CD4-positive, CD25-positive, alpha-beta regulatory T cell (primary cell): ENCODE results near the gene TBC1D22A. TPM values are rescaled to one million over a fixed set of nuclear protein-coding genes. Genes with fewer than 3 reads are reported as not detected.

Source experiments
- ATAC-seq, 2 donors: fragments of 150-1000 bp; cut with Tn5 transposase; one replicate each; pipeline ENCODE4 v1.10.0; 2021; ENCODE audit warnings: low read depth in 2 of 2, moderate number of reproducible peaks in 2 of 2, moderate library complexity in 1 of 2
- DNase-seq, 3 donors: peaks; one replicate each; pipeline versions ENCODE4 v3.0.0 to v3.0.0-alpha.2; 2012 to 2022; ENCODE audit warnings: mixed read lengths in 1 of 3
- H3K27ac ChIP-seq: one replicate; pipeline ENCODE4 v1.7.0; 2013; ENCODE audit warnings: mild to moderate bottlenecking, low read length; ENCODE audit not compliant: insufficient read depth, poor library complexity, severe bottlenecking
- H3K27me3 ChIP-seq: one replicate; pipeline ENCODE4 v1.7.0; 2013; ENCODE audit warnings: low read length; ENCODE audit not compliant: control insufficient read depth, insufficient read depth
- H3K36me3 ChIP-seq: one replicate; pipeline ENCODE4 v1.7.0; 2013; ENCODE audit warnings: mild to moderate bottlenecking, low read length, moderate library complexity; ENCODE audit not compliant: control insufficient read depth, insufficient read depth
- H3K4me1 ChIP-seq: 2 replicates; pipeline ENCODE4 v1.7.0; 2013; ENCODE audit warnings: mild to moderate bottlenecking, low read length; ENCODE audit not compliant: insufficient read depth, control insufficient read depth, poor library complexity, severe bottlenecking
- H3K4me3 ChIP-seq: one replicate; pipeline ENCODE4 v1.7.0; 2013; ENCODE audit warnings: low read depth, mild to moderate bottlenecking, low read length, moderate library complexity
- H3K9me3 ChIP-seq, 2 experiments: 1 replicate in 1 of 2; 2 replicates in 1 of 2; pipeline ENCODE4 v1.7.0; 2013; ENCODE audit warnings: low read length in 2 of 2, mild to moderate bottlenecking in 1 of 2, moderate library complexity in 1 of 2; ENCODE audit not compliant: control insufficient read depth in 2 of 2
- H3K27ac Mint-ChIP-seq, 3 donors: one replicate each; pipeline ENCODE4 v1.8.0; 2020 to 2022; ENCODE audit warnings: mild to moderate bottlenecking in 3 of 3, mixed read lengths in 3 of 3, moderate library complexity in 2 of 3
- H3K27me3 Mint-ChIP-seq: one replicate; pipeline ENCODE4 v1.8.0; 2022; ENCODE audit warnings: mild to moderate bottlenecking, mixed read lengths
- H3K36me3 Mint-ChIP-seq: one replicate; pipeline ENCODE4 v1.8.0; 2020; ENCODE audit warnings: mixed read lengths
- H3K4me1 Mint-ChIP-seq, 4 donors: one replicate each; pipeline ENCODE4 v1.8.0; 2020 to 2022; ENCODE audit warnings: mixed read lengths in 4 of 4, mild to moderate bottlenecking in 1 of 4
- H3K4me3 Mint-ChIP-seq, 4 donors: one replicate each; pipeline ENCODE4 v1.8.0; 2020 to 2022; ENCODE audit warnings: mild to moderate bottlenecking in 4 of 4, mixed read lengths in 4 of 4, moderate library complexity in 3 of 4
- H3K9me3 Mint-ChIP-seq, 7 donors: one replicate each; pipeline ENCODE4 v1.8.0; 2020 to 2022; ENCODE audit warnings: mixed read lengths in 7 of 7, mild to moderate bottlenecking in 3 of 7, moderate library complexity in 2 of 7
- polyA plus RNA-seq, 4 donors: library from polyadenylated mRNA; unstranded; fragments of 300-500 nt; fragmentation: Illumina TruSeq; gene quantifications; one replicate each; pipeline ENCODE4 v1.2.3, GENCODE V29; 2021
- total RNA-seq: library from RNA; stranded (reverse); gene quantifications from one replicate; pipeline ENCODE4 v1.2.3, GENCODE V29; 2022

The TBC1D22A gene
- total and polyA plus RNA-seq, 5 donors from 2014 or later: 19.8 to 42.5 (median 24.3) TPM

GRCh38 chr22:46823654-46824053, 61.2 kb downstream of the TBC1D22A start:
- no peak for ATAC-seq
- Histone ChIP-seq H3K27ac (no peak overlapping the region), H3K36me3 (peaks cover 13% of the 10 kb centered on the region), H3K9me3 (no peaks in the 10 kb centered on the region), H3K4me1 (no peaks in the 10 kb centered on the region), H3K27me3 (no peaks in the 10 kb centered on the region), H3K4me3 (no peak overlapping the region)
- H3K36me3 Mint-ChIP-seq: peaks cover 57% of the 10 kb centered on the region
- peaks cover 23 to 61% (median 36%) of the 10 kb centered on the region in 4 donors for H3K4me1 Mint-ChIP-seq
- H3K27ac Mint-ChIP-seq: no peak overlapping the region
- peaks cover 0 to 4% (median 0%) of the 10 kb centered on the region in 7 donors for H3K9me3 Mint-ChIP-seq
- no peaks in the 10 kb centered on the region for H3K27me3 Mint-ChIP-seq
- H3K4me3 Mint-ChIP-seq: no peak overlapping the region
- no peak for DNase-seq

DNA sequence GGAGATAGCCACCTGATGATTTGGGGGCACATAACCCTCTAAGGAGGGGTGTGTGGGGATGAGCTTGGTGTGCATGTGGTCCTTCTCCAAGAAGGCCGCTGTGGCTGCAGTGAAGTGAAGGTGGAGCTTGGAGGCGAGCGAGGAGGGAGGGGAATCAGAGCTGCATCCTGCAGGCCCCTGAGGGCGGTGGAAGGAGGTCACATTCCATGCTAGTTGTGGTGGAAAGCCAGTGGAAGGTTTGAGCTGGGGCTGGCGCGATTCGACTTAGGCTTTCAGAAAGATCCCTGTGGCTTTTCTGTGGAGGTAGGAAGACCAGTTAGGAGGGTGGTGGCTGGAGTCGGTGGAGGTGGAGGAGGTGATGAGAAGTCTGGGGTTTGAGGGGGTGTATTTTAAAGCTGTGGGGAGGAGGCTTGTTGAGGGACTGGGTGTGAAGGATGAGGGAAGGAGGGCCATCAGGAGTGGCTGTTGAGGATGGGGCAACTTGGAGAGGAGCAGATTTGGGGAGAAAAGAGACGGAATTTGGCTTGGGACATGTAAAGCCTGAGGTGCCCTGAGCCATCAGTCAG, 62.0 kb downstream of the TBC1D22A start:
- no peak for ATAC-seq
- no peak overlapping the region for H3K4me3 ChIP-seq
- no peak overlapping the region for H3K4me3 Mint-ChIP-seq
- H3K9me3 ChIP-seq: no peaks in the 10 kb centered on the region
- peaks cover 0 to 4% (median 0%) of the 10 kb centered on the region in 7 donors for H3K9me3 Mint-ChIP-seq
- no peaks in the 10 kb centered on the region for H3K27me3 ChIP-seq
- H3K4me1 Mint-ChIP-seq: peaks cover 17 to 54% (median 36%) of the 10 kb centered on the region in 4 donors
- H3K27ac Mint-ChIP-seq: no peak overlapping the region
- DNase-seq: no peak
- H3K4me1 ChIP-seq: no peaks in the 10 kb centered on the region
- peaks cover 65% of the 10 kb centered on the region for H3K36me3 Mint-ChIP-seq
- no peaks in the 10 kb centered on the region for H3K27me3 Mint-ChIP-seq
- H3K27ac ChIP-seq: no peak overlapping the region
- peaks cover 20% of the 10 kb centered on the region for H3K36me3 ChIP-seq

DNA sequence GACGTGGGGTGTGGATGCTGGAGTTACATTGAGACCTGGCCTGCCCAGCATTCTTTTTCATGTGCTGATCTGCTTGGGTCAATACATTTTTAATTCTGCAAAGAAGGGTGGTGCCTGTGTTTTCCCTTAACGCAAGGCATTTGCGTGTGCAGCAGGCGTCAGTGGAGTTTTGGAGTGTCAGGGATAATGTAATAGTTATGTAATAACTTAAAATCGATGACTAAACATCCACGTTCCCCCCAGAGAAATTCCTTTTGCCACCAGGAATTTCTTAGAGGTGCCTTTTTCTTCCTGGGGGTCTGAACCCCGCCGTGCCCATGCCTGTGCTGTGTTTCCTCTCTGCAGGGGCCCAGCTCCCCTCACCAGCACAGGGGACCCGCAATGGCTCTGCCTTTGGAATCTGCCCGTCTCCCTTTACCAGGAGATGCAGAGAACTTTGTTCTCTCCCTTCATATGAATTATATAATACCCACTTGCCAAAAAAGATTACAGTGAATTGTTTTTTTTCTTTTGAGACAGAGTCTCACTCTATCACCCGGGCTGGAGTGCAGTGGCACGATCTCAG, 62.6 kb downstream of the TBC1D22A start:
- Histone ChIP-seq H3K27ac (no peak overlapping the region), H3K4me3 (no peak overlapping the region), H3K9me3 (no peaks in the 10 kb centered on the region), H3K4me1 (no peaks in the 10 kb centered on the region), H3K27me3 (no peaks in the 10 kb centered on the region), H3K36me3 (peaks cover 22% of the 10 kb centered on the region)
- Mint-ChIP-seq H3K36me3 (peaks cover 66% of the 10 kb centered on the region), H3K27me3 (no peaks in the 10 kb centered on the region), H3K4me3 (no peak overlapping the region), H3K4me1 (peaks cover 12 to 49% (median 34%) of the 10 kb centered on the region in 4 donors), H3K27ac (no peak overlapping the region), H3K9me3 (peaks cover 0 to 4% (median 0%) of the 10 kb centered on the region in 7 donors)
- DNase-seq: no peak
- no peak for ATAC-seq

GRCh38 chr22:46826438-46827135, 64.1 kb downstream of the TBC1D22A start:
- Histone ChIP-seq H3K36me3 (peaks cover 22% of the 10 kb centered on the region), H3K27me3 (no peaks in the 10 kb centered on the region), H3K4me3 (no peak overlapping the region), H3K4me1 (no peaks in the 10 kb centered on the region), H3K27ac (no peak overlapping the region), H3K9me3 (no peaks in the 10 kb centered on the region)
- Mint-ChIP-seq H3K4me3 (no peak overlapping the region), H3K9me3 (no peaks in the 10 kb centered on the region), H3K27ac (peak overlapping the region in 1 of 3 donors; percentile 20), H3K36me3 (peaks cover 66% of the 10 kb centered on the region), H3K4me1 (peaks cover 0 to 43% (median 25%) of the 10 kb centered on the region in 4 donors), H3K27me3 (no peaks in the 10 kb centered on the region)
- DNase-seq (no peak), ATAC-seq (no peak)

GRCh38 chr22:46827136-46827780, 64.8 kb downstream of the TBC1D22A start:
- Mint-ChIP-seq H3K9me3 (peaks cover 0 to 2% (median 0%) of the 10 kb centered on the region in 7 donors), H3K36me3 (peaks cover 60% of the 10 kb centered on the region), H3K27me3 (no peaks in the 10 kb centered on the region), H3K4me1 (peaks cover 0 to 38% (median 21%) of the 10 kb centered on the region in 4 donors), H3K4me3 (no peak overlapping the region), H3K27ac (no peak overlapping the region)
- no peak overlapping the region for H3K4me3 ChIP-seq
- no peaks in the 10 kb centered on the region for H3K27me3 ChIP-seq
- H3K4me1 ChIP-seq: no peaks in the 10 kb centered on the region
- H3K9me3 ChIP-seq: no peaks in the 10 kb centered on the region
- no peak for ATAC-seq
- DNase-seq: peak in 1 of 3 donors; percentile 7
- H3K36me3 ChIP-seq: peaks cover 22% of the 10 kb centered on the region
- no peak overlapping the region for H3K27ac ChIP-seq

DNA sequence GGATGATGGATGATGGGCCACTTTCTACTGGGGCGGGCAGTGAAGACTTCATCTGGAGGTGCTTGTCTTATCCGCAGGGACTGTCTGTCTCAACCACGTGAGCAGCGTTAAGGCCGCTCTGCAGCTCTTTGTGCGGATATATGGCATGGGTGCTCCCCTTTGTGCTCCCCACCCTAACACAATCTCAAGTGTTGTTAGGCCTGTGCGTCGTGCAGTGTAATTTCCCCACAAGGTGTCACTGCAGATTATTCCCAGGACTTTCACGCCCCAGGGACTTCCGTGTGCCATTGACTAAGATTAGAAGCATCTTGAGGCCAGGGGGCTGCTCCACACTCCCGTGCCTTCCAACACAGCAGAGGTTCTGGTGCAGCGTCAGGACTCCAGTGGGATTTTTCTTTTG, 65.3 kb downstream of the TBC1D22A start:
- Mint-ChIP-seq H3K4me1 (peaks cover 0 to 35% (median 19%) of the 10 kb centered on the region in 4 donors), H3K9me3 (peaks cover 0 to 2% (median 0%) of the 10 kb centered on the region in 7 donors), H3K36me3 (peaks cover 55% of the 10 kb centered on the region)

DNA sequence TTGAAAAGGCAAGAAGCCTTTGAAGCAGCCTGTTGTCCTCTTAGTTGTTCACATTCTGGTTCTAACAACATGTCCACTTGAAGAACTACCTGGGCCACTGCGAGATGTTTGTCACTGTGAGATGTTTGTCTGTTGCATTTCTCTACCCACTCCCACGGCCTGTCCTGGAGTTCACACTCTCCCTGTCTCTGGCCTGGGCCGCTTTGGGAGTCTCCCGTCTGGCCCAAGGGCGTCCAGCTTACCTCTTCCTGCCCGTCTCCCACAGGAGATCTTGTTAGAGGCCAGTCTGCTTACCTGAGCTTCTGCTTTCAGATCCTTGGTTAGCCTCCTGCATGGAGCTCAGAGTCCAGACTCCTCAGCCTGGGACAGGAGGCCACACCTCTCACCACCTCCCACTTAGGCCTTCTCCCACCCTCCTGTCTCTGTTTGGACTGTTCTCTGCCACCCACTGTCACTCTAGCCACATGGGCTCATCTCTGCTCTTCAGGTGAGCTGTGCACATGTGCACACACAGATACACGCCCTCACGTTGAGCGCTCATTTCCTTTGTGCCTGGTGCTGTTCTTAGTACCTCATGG, 66.0 kb downstream of the TBC1D22A start:
- Mint-ChIP-seq H3K4me1 (peaks cover 0 to 36% (median 18%) of the 10 kb centered on the region in 4 donors), H3K4me3 (no peak overlapping the region), H3K36me3 (peaks cover 56% of the 10 kb centered on the region), H3K27ac (peak overlapping the region in 2 of 3 donors; percentile 29 to 78), H3K9me3 (peaks cover 0 to 2% (median 0%) of the 10 kb centered on the region in 7 donors), H3K27me3 (no peaks in the 10 kb centered on the region)
- Histone ChIP-seq H3K36me3 (peaks cover 23% of the 10 kb centered on the region), H3K27ac (no peak overlapping the region), H3K4me1 (no peaks in the 10 kb centered on the region), H3K9me3 (no peaks in the 10 kb centered on the region), H3K4me3 (no peak overlapping the region), H3K27me3 (no peaks in the 10 kb centered on the region)
- ATAC-seq: no peak
- DNase-seq: no peak

More for the DNA sequence above, 65.3 kb downstream of the TBC1D22A start:
- H3K27ac ChIP-seq: no peak overlapping the region
- H3K27me3 ChIP-seq: no peaks in the 10 kb centered on the region
- DNase-seq (no peak), ATAC-seq (no peak)
- no peak overlapping the region for H3K4me3 ChIP-seq
- Mint-ChIP-seq H3K27me3 (no peaks in the 10 kb centered on the region), H3K4me3 (no peak overlapping the region), H3K27ac (no peak overlapping the region)
- H3K9me3 ChIP-seq: no peaks in the 10 kb centered on the region
- peaks cover 22% of the 10 kb centered on the region for H3K36me3 ChIP-seq
- H3K4me1 ChIP-seq: no peaks in the 10 kb centered on the region
